Measurements from ENCODE around the gene HLF.

Gene HLF, protein sequence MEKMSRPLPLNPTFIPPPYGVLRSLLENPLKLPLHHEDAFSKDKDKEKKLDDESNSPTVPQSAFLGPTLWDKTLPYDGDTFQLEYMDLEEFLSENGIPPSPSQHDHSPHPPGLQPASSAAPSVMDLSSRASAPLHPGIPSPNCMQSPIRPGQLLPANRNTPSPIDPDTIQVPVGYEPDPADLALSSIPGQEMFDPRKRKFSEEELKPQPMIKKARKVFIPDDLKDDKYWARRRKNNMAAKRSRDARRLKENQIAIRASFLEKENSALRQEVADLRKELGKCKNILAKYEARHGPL

DNA sequence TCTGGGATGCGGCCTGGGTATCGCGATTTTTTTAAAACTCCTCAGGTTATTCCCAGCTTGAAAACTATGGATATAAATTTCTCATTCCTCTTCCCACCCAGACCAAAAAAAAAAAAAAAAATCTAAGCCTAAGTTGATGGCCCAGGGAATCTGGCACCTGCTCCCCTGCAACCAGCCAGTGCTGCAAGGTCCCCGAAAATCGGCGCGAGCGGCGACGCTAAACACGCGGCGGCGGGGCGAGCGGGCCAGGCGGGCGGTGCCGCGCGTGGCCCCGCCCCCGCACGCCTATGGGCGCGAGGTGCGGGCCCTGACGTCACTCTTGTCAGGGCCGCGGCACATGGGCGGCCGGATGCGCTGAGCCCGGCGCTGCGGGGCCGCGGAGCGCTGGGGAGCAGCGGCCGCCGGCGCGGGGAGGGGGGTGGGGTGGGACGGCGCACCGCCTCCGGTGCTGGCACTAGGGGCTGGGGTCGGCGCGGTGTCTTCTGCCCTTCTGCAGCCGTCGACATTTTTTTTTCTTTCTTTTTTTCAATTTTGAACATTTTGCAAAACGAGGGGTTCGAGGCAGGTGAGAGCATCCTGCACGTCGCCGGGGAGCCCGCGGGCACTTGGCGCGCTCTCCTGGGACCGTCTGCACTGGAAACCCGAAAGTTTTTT lies at the start of gene HLF:
TSS of gene HLF (plus strand) at position 316 of the 654 bp plus-strand sequence. CDS start 525 bp downstream, outside the sequence.
- DNase-seq (ENCODE audit: low spot score), result peak; percentile 43

- DNase-seq (ENCODE audit: low spot score), result no peak
Measured at GRCh38 chr17:55215711-55216110, 49.0 kb upstream of the HLF start.

GRCh38 chr17:55216888-55217287 lies 47.9 kb upstream of the HLF start:
- no peak for DNase-seq (ENCODE audit: low spot score)

- DNase-seq (ENCODE audit: low spot score), result no peak
Measured at GRCh38 chr17:55219459-55219858, 45.3 kb upstream of the HLF start.

DNA sequence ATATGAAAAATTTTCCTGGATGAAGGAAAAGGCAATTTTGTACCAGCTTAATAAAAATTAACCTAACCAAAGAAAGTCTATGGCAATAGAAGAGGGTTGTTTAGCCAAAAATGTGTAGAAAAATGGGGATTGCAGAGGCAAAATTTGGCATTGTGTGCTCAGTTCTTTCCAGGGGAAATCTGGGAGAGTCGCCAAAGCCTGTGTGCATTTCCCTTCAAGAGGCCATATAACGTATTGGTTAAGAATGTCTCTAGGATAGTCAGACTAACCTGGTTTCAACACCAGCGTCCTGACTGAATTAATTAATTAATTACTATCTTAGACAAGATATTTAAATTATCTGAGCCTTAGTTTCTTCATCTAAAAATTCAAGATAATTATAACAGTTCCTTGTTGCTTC lies 44.8 kb upstream of the HLF start:
- no peak for DNase-seq (ENCODE audit: low spot score)

GRCh38 chr17:55223524-55223923 lies 41.2 kb upstream of the HLF start:
- DNase-seq (ENCODE audit: low spot score), result no peak

DNA sequence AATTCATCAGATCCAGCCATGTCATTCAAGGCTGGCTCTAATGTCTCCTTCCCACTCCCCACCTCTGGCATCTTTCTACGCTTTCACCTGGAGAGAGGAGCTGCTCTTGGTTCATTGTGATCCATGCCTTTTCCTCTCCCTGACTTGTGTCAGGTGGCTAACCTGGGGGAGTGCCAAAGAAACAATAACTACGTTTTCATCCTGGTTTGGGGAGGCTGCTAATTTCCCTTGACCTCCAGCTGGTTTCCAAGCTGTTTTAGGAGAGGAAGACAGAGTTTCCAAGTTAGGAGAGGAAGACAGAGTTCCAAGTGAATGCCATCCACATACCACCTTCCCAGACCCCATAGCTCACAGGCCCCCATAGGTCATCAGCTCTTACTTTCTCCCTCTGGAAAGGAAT lies 40.0 kb upstream of the HLF start:
- DNase-seq (ENCODE audit: low spot score), result no peak

DNA sequence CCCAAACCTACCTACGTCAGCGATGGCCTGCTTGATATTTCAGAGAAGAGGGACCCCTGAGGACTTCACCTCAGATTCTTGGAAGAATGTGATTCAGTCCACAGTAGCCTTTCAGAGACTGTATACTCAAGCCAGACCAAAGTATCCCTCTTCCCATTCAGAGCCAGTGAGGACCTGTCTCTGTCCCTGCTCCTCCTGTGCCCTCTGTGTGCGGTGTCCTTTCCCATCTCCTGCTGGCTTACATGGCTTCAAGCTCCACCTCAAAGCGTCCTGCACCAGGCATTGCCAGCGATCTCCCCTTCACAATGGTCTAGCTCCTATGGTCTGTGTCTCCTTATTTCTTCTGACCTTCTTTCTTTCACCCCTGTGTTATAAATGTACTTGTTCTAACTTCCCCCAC lies 39.5 kb upstream of the HLF start:
- DNase-seq (ENCODE audit: low spot score), result no peak

GRCh38 chr17:55228683-55229192 lies 36.0 kb upstream of the HLF start:
- no peak for DNase-seq (ENCODE audit: low spot score)

- DNase-seq (ENCODE audit: low spot score), result no peak
Measured at GRCh38 chr17:55229276-55229675, 35.5 kb upstream of the HLF start.

DNA sequence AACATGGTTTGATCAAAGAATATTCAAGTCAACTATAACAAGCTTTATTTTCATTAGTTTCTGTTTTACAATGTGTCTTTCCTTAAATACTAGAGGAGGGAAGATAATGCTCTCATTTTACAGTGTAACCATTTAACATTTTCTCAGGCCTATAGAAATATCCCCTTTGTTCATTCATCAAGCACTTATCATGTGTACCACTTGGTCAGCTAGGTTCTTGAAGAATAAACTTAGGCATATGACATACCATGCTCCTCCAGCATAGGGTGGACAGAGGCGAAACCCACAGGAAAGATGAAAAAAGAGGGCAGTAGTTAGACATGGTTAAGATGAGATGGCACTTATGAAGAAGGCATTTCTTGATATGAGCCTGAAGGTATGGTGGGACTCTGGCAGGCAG lies 34.0 kb upstream of the HLF start:
- no peak for DNase-seq (ENCODE audit: low spot score)

DNA sequence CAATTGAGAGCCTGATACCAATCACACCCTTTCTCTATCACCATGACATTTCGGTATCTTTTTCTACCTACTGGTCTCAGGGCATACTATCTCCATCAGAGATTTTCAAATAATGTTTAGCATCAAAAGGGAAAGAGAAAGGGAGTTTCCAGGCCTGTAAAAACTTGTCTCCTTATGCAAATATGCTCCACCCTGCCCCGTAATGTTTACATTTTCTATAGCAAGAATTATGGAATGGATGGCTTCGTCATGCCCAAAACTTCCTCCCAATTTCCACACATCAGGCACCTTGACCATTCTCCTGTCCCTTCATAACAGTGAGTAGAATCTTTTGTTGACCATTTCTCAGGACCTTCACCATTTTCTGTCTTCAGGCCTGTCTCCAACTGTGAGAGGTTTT lies 30.9 kb upstream of the HLF start:
- no peak for DNase-seq (ENCODE audit: low spot score)

GRCh38 chr17:55236316-55236715 lies 28.4 kb upstream of the HLF start:
- DNase-seq (ENCODE audit: low spot score), result no peak

- DNase-seq (ENCODE audit: low spot score), result no peak
Measured at GRCh38 chr17:55237268-55237667, 27.5 kb upstream of the HLF start.

GRCh38 chr17:55237841-55238178 lies 26.9 kb upstream of the HLF start:
- DNase-seq (ENCODE audit: low spot score), result no peak

DNA sequence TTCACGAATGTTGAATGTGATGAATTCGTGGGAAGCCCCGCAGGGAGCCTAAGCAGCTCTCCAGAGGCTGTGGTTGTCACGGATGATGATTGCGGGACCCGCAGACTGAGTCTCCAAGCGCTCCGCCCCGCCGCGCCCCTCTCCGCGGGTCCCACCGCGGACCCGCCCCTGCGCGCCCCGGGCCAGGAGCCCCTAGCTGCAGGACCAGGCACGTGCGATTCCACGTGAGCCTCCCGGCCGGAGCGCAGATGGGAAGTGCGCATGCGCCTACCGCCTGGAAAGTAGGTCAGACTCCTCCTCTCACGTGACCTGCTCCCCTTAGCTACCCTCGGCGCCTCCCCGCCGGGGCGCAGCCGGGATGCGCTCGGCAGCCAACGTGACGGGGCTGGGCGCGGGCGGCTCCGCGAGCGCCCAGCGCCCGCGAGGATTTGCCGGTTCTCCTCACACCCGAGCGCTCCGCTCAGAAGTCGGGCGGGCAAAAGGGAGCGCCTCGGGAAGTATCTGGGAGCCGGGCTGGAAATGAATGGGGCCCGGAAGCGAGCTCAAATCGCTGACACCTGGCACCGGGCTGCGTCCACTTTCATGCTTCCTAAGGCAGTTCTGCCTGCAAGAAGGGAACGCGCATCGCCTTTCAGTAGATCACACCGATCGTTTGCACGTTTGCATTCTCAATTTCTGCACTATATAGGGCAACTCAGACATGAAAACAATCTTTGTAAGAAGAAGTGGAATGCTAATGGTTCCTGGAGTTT lies 26.4 kb upstream of the HLF start:
- peak; percentile 80 for DNase-seq (ENCODE audit: low spot score)

- peak; percentile 9 for DNase-seq (ENCODE audit: low spot score)
Measured at GRCh38 chr17:55238931-55239297, 25.8 kb upstream of the HLF start.

DNA sequence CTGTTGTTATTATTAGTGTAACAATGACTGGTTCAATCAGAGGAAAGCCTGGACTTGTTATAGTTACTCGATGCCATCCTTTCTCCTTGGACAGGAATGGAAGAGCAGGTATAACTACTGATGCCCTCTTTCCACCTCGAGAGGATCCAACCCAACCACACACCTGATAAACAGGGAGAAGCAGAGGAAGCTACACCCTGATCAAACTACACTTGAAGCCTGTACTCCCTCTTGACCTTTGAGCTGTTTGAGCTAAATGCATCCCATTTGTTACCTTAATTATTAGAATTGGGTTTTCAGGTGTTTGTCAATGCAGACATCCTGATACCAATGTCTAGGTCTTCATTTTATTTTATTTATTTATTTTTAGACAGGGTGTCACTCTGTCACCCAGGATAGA lies 23.7 kb upstream of the HLF start:
- DNase-seq (ENCODE audit: low spot score), result no peak

DNA sequence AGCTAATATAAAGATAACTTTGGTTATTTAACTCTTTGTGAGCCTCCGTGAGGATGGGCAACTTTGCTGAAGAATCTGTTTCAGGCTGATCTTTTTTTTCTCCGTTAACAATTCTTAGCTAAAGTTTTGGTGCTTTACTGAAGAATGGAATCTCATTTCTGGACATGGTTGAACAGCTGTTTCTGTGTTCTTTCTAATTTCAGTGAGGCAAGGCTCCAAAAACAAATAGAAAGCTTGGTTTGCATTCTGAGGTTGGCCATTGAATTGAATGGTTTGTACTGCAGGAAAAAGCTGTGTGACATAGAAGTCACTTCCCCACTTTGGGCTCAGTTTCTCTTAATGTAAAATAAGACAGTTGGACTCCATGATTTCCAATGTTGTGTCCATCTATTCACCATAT lies 22.3 kb upstream of the HLF start:
- DNase-seq (ENCODE audit: low spot score), result no peak

GRCh38 chr17:55245986-55246385 lies 18.8 kb upstream of the HLF start:
- DNase-seq (ENCODE audit: low spot score), result no peak

GRCh38 chr17:55246583-55246982 lies 18.2 kb upstream of the HLF start:
- DNase-seq (ENCODE audit: low spot score), result no peak

- no peak for DNase-seq (ENCODE audit: low spot score)
Measured at GRCh38 chr17:55248077-55248476, 16.7 kb upstream of the HLF start.

GRCh38 chr17:55249861-55250260 lies 14.9 kb upstream of the HLF start:
- DNase-seq (ENCODE audit: low spot score), result no peak
